ENCODE measurements around the gene PHACTR1.
"Not testable (repeated sequence)": the region's sequence is repeated elsewhere in the genome, so short reads cannot be mapped to it uniquely, and the experiment has no call there.

- TF ChIP-seq POLR2A, CTCF (IDR thresholded peaks at IDR 0.05): not testable (repeated sequence)
These were observed 46.3 kb downstream of the PHACTR1 start for GRCh38 chr6:12762731-12763434.

All from lower leg skin (tissue), 3 donors.